GM12801 (cell line): Measurements from ENCODE around the gene IGSF3.

Source experiments
- TF ChIP-seq, protein P1 (sequence below): IDR thresholded peaks from one replicate; pipeline ENCODE4 v1.5.1; 2011; ENCODE audit warnings: control low read depth; ENCODE audit not compliant: insufficient read length; ENCODE audit errors: extremely low read depth

Gene IGSF3

DNA sequence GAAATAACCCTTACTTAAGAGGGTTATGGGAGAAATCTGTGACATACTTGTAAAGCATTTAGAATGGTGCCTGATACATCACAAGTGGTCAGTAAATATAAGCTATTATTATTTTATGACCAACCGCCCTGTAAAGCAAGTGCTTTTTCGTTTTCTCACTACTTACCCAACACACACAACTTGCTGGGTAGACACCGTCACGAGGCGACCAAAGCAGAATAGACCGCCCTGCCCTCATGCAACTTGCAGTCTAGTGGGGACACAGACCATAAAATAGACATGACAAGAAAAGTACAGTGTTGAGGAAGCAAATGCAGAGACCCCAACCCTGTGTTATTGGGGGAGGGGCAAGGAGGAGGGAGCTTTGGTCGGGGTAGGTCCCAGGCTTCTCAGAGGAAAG is 744 bp upstream of the IGSF3 start:
- TF ChIP-seq, protein P1, sequence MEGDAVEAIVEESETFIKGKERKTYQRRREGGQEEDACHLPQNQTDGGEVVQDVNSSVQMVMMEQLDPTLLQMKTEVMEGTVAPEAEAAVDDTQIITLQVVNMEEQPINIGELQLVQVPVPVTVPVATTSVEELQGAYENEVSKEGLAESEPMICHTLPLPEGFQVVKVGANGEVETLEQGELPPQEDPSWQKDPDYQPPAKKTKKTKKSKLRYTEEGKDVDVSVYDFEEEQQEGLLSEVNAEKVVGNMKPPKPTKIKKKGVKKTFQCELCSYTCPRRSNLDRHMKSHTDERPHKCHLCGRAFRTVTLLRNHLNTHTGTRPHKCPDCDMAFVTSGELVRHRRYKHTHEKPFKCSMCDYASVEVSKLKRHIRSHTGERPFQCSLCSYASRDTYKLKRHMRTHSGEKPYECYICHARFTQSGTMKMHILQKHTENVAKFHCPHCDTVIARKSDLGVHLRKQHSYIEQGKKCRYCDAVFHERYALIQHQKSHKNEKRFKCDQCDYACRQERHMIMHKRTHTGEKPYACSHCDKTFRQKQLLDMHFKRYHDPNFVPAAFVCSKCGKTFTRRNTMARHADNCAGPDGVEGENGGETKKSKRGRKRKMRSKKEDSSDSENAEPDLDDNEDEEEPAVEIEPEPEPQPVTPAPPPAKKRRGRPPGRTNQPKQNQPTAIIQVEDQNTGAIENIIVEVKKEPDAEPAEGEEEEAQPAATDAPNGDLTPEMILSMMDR, result no peak

DNA sequence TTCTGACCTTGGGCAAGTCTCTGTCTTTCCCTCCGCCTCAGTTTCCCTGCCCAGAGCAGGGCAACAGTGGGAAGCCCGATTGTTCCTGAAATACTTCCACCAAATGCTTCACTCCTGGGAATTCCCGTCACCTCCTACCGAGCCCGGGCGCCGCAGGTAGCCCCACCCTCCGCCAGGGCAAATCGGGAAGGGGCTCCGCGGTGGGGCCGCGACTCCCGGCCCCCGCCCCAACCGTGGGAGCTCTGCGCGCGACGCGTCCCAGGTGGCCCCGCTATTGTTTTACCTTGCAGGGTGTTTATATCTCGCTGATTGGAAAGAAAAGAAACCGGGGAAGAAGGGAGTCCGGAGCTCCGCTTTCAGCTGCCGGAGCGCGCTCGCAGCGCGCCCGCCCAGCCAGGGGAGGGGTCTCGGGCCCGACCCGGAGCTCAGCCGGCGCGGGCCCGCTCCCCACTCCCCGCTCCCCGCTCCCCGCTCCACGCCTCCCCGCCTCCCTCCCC is 407 bp downstream of the IGSF3 start:
- TF ChIP-seq, protein P1, result no peak

DNA sequence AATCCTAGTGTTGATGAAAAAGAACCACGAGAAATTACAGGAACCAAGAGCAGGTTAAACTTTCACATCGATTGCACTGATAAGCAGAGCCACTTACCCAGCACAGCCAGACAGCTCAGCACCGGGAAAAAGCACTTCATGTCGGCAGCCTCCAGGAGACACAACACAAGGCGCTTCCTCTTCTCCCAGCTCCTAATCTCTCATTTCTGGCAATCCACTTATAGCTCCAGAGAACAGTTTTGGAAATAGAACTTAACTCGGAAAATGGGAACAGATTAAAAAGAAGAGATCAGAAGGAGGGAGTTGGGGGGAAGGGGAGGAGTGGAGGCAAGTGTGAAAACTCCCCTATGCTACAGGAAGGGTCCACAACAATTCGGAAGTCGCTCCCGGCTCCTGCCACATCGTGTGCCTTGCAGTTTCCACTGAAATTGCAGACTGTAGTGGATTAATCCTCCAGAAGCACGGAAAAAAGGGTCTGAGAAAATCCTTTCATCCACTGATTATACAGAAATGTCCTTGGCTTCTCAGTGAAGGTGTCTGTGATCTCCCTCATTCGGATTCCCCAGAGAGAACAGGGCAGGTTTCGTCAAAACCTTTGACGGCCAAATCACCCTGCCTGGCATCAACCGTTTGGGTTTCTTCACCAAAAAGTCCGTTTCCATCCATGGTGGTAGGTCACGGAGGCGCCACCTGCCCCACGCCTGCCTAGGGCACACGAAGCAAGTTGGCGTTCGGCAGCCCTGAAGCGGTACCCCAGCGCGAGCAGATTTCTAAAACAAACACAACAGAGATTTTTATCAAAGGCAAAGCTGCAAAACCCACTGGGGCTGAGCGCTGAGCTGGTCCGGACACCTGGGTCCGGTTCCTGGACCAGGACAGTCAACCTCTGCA is 1.1 kb downstream of the IGSF3 start:
- TF ChIP-seq, protein P1, result no peak

DNA sequence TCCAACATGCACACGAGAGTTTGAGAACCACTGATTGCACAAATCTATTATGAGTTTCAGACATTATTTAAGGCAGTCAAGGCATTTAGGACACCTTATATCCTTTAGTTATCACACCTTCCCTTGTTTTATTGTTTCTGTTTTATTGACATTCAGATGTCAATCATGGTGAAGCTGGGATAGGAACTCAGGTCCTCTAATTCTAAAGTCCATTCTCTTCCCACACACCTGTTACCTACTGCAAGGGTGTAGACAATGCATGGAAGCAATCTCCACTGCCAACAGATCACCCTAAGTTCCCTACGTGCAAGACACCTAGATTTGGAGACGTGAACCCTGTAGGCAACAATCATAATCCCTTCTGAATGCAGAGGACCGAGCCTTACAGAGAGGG is 2.6 kb downstream of the IGSF3 start:
- TF ChIP-seq, protein P1, result no peak

DNA sequence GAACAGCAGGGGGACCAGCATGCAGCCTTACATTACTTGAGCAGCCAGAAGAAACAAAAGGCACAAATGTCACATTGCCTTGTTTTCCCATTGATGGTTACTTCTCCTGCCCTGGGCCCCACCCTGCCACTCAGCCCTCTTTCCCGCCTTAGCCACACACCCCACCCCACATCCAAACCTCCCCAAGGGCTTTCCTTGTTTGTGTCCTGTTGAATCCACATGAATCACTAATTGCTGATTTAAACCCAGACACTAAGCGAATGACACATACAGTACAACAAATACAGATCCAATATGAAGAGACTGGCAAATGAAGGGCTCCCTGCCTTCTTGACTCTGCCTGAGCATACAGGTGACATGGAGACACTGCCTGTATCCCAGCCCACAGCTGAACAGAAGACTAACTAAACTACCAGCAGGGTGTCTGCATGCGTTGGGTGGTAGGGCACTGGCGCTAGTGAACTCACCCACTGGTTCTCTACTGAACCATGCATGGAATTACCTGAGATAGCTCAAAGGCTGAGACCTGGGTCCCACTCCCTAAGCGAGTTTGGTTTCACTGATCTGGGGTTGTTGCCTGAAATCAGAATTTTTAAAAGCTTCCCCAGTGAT is 3.1 kb downstream of the IGSF3 start:
- TF ChIP-seq, protein P1, result no peak

DNA sequence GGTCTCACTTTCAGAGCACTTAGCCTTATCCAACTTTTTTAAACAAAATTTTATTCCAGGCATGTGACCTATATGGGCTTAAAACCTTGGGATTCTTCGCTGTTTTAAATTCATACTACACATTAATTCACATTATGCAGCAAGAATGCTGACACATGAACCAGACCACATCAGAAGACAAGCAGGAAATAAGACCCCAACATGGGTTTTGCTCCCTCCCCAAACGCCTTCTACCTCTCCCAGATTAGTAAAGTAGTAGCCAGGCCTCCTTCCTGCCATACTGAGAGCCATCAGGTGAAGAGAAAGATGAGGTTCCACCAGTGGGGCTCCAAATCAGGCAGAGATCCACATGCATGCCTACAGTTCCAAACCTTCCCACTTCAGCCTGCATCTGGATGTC is 3.7 kb downstream of the IGSF3 start:
- TF ChIP-seq, protein P1, result no peak

DNA sequence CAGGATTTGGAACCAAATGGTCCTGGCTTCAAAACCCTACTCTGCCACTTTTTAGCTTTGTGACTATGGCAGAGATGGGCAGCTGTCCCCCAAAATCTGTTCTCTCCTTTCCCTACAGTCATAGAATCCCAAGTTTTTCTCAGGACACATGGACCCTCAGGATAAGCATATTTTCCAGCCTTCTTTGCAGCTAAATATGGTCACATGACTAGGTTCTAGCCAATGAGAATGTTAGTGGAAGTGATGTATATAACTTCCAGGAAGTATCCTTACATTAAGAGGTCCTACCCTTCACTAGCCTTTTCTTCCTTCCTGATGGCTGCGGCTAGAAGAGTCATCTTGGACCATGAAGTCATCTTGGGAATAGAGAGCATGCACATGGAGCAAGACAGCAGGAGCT is 5.9 kb downstream of the IGSF3 start:
- TF ChIP-seq, protein P1, result no peak
